CD4-positive, alpha-beta memory T cell (primary cell): ENCODE results near the gene SLAMF9. TPM values are rescaled to one million over a fixed set of nuclear protein-coding genes. Genes with fewer than 3 reads are reported as not detected.

Experiments used
- CTCF ChIA-PET: fragments of 350-600 bp; sonication (Branson Sonifier 250); formaldehyde crosslinking; loops from one replicate; lab custom pipeline; 2021; ENCODE audit warnings: inconsistent platforms; ENCODE audit not compliant: partially characterized antibody; lab: Charles Lee
- POLR2A ChIA-PET: fragments of 350-600 bp; sonication (Branson Sonifier 250); formaldehyde crosslinking; loops from one replicate; lab custom pipeline; 2021; ENCODE audit not compliant: partially characterized antibody; lab: Charles Lee
- DNase-seq, 5 donors: peaks; one replicate each; pipeline versions ENCODE4 v3.0.0 to v3.0.0-alpha.2; 2020 to 2022; ENCODE audit warnings: mixed read lengths in 1 of 5
- H3K27ac ChIP-seq: one replicate; pipeline ENCODE4 v1.7.0; 2013; ENCODE audit warnings: low read depth, low read length
- H3K27me3 ChIP-seq: 2 replicates; pipeline ENCODE4 v1.7.0; 2013; ENCODE audit warnings: mild to moderate bottlenecking, low read length, moderate library complexity; ENCODE audit not compliant: insufficient read depth
- H3K36me3 ChIP-seq: 2 replicates; pipeline ENCODE4 v1.7.0; 2013; ENCODE audit warnings: mild to moderate bottlenecking, low read length, moderate library complexity; ENCODE audit not compliant: insufficient read depth
- H3K4me1 ChIP-seq: 2 replicates; pipeline ENCODE4 v1.7.0; 2013; ENCODE audit warnings: mild to moderate bottlenecking, low read length, moderate library complexity; ENCODE audit not compliant: insufficient read depth
- H3K4me3 ChIP-seq, 2 donors: one replicate each; pipeline ENCODE4 v1.7.0; 2013; ENCODE audit warnings: low read length in 2 of 2, mild to moderate bottlenecking in 1 of 2
- H3K9me3 ChIP-seq, 2 donors: one replicate each; pipeline ENCODE4 v1.7.0; 2013; ENCODE audit warnings: low read length in 2 of 2, control low read depth in 1 of 2; ENCODE audit not compliant: control insufficient read depth in 1 of 2
- H3K27ac Mint-ChIP-seq, 7 donors: one replicate each; pipeline ENCODE4 v1.8.0; 2020 to 2021; ENCODE audit warnings: mixed read lengths in 7 of 7, mild to moderate bottlenecking in 6 of 7, inconsistent platforms in 3 of 7, moderate library complexity in 3 of 7
- H3K27me3 Mint-ChIP-seq, 2 donors: one replicate each; pipeline ENCODE4 v1.8.0; 2020 to 2021; ENCODE audit warnings: mixed read lengths in 2 of 2
- H3K36me3 Mint-ChIP-seq, 2 donors: one replicate each; pipeline ENCODE4 v1.8.0; 2020 to 2021; ENCODE audit warnings: mixed read lengths in 2 of 2, inconsistent platforms in 1 of 2, mild to moderate bottlenecking in 1 of 2
- H3K4me1 Mint-ChIP-seq, 4 donors: one replicate each; pipeline ENCODE4 v1.8.0; 2020 to 2021; ENCODE audit warnings: mixed read lengths in 4 of 4, mild to moderate bottlenecking in 1 of 4
- H3K4me3 Mint-ChIP-seq, 8 donors: one replicate each; pipeline ENCODE4 v1.8.0; 2020 to 2021; ENCODE audit warnings: mixed read lengths in 8 of 8, mild to moderate bottlenecking in 7 of 8, moderate library complexity in 6 of 8, inconsistent platforms in 3 of 8
- H3K9me3 Mint-ChIP-seq, 8 donors: one replicate each; pipeline ENCODE4 v1.8.0; 2020 to 2021; ENCODE audit warnings: mixed read lengths in 8 of 8, mild to moderate bottlenecking in 5 of 8, inconsistent platforms in 3 of 8, moderate library complexity in 1 of 8
- intact Hi-C: fragments of 100-400 bp; cut with micrococcal nuclease; formaldehyde crosslinking; loops from one replicate; pipeline ENCODE4 v1.15.1; 2023
- polyA plus RNA-seq, 2 donors: library from polyadenylated mRNA; unstranded; fragments of 300-500 nt; fragmentation: Illumina TruSeq; gene quantifications; one replicate each; pipeline ENCODE4 v1.2.3, GENCODE V29; 2021
- total RNA-seq, 2 experiments: library from RNA; stranded (reverse); gene quantifications; one replicate each; pipeline ENCODE4 v1.2.3, GENCODE V29; 2021

The SLAMF9 gene
- total and polyA plus RNA-seq, 4 experiments from 2014 or later = not detected

GRCh38 chr1:159985473-159985872, 31.4 kb upstream of the SLAMF9 start:
- Histone ChIP-seq H3K4me3 (no peak overlapping the region), H3K9me3 (no peaks in the 10 kb centered on the region), H3K36me3 (no peaks in the 10 kb centered on the region), H3K27me3 (peaks cover 9% of the 10 kb centered on the region), H3K27ac (no peak overlapping the region), H3K4me1 (no peaks in the 10 kb centered on the region)
- CTCF ChIA-PET = interaction anchor here (1.0 to 1.7 kb wide), 2 partner anchors 20 to 22 kb away, joined by 3 to 4 read pairs; no protein-coding TSS in a partner anchor
- intact Hi-C loops = no loop called here
- POLR2A ChIA-PET = no interaction called here
- Mint-ChIP-seq H3K4me1 (no peaks in the 10 kb centered on the region), H3K27me3 (peaks cover 26 to 27% of the 10 kb centered on the region in 2 donors), H3K27ac (no peak overlapping the region), H3K36me3 (no peaks in the 10 kb centered on the region), H3K9me3 (no peaks in the 10 kb centered on the region), H3K4me3 (no peak overlapping the region)
- DNase-seq = no peak

- Histone ChIP-seq H3K9me3 (no peaks in the 10 kb centered on the region), H3K36me3 (no peaks in the 10 kb centered on the region), H3K27ac (no peak overlapping the region), H3K4me1 (no peaks in the 10 kb centered on the region), H3K27me3 (peaks cover 9% of the 10 kb centered on the region), H3K4me3 (no peak overlapping the region)
- ChIA-PET CTCF (no interaction called here), POLR2A (no interaction called here)
- Mint-ChIP-seq H3K4me1 (no peaks in the 10 kb centered on the region), H3K27ac (no peak overlapping the region), H3K4me3 (no peak overlapping the region), H3K27me3 (peaks cover 29 to 32% of the 10 kb centered on the region in 2 donors), H3K36me3 (no peaks in the 10 kb centered on the region), H3K9me3 (no peaks in the 10 kb centered on the region)
- no peak for DNase-seq
- intact Hi-C loops = no loop called here
These were observed 29.6 kb upstream of the SLAMF9 start for GRCh38 chr1:159983681-159984080.

DNA sequence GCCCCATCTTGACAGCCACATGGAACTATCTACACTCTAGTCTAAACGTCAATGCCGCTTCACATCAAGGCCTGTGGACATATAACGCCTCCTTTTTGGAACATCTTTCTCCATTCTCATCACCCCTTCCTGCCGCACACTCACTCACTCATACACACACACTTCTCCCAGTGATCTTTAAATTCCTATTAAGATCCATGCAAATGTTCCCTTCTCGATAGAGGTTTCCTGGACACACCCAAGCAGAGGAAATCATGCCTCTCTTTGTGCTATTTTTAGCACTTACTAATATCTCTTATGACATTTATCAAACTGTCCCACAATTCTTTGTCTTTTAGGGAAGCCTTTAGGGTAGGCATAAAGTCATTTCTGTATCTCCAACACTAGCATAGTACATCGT, 28.2 kb upstream of the SLAMF9 start:
- peaks cover 9% of the 10 kb centered on the region for H3K27me3 ChIP-seq
- no peak overlapping the region for H3K4me3 ChIP-seq
- intact Hi-C loops = no loop called here
- no peaks in the 10 kb centered on the region for H3K36me3 ChIP-seq
- H3K36me3 Mint-ChIP-seq = no peaks in the 10 kb centered on the region
- no peaks in the 10 kb centered on the region for H3K4me1 Mint-ChIP-seq
- no peak overlapping the region for H3K27ac Mint-ChIP-seq
- no peaks in the 10 kb centered on the region for H3K9me3 ChIP-seq
- H3K4me3 Mint-ChIP-seq = no peak overlapping the region
- no peak overlapping the region for H3K27ac ChIP-seq
- no peaks in the 10 kb centered on the region for H3K4me1 ChIP-seq
- CTCF ChIA-PET = no interaction called here
- H3K27me3 Mint-ChIP-seq = peaks cover 23 to 33% of the 10 kb centered on the region in 2 donors
- DNase-seq = no peak
- POLR2A ChIA-PET = no interaction called here
- no peaks in the 10 kb centered on the region for H3K9me3 Mint-ChIP-seq

DNA sequence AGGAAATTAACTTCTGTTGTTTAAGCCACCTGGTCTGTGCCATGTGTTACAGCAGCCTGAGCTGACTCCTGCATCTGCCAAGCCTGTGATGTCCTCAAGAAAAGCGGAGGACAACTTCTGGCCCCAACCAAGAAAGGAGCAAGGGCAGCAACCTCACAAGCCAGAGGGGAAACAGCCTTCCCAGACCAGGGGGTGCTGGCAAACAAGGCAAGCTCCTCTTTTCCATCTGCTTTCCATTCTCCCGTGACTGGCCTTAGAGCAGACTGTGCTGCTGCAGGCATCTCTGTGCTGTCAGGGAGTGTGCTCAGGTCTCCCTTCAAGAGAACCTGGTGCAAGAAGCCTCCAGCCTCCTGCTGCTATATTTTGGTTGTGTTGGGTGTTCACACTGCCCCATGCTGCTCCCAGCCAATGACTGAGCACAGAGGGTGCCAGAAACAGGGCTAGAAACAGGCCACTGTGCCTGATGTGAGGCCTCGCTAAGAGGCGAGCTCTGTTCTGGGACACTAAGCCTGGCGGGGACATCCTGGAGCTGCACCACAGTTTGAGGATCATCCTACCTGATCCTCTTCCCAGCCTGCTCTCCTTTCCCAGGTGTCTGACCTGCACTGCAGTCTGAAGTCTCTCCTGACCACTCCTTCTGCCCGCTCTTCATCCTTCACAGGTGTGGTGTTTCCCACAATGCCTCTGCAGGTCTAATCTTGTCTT, 27.5 kb upstream of the SLAMF9 start:
- H3K4me3 ChIP-seq = no peak overlapping the region
- Mint-ChIP-seq H3K4me1 (no peaks in the 10 kb centered on the region), H3K4me3 (no peak overlapping the region), H3K27ac (no peak overlapping the region), H3K36me3 (no peaks in the 10 kb centered on the region), H3K9me3 (no peaks in the 10 kb centered on the region), H3K27me3 (peaks cover 25 to 35% of the 10 kb centered on the region in 2 donors)
- H3K9me3 ChIP-seq = no peaks in the 10 kb centered on the region
- peaks cover 9% of the 10 kb centered on the region for H3K27me3 ChIP-seq
- intact Hi-C loops = no loop called here
- no peaks in the 10 kb centered on the region for H3K4me1 ChIP-seq
- no peaks in the 10 kb centered on the region for H3K36me3 ChIP-seq
- CTCF ChIA-PET = no interaction called here
- POLR2A ChIA-PET = no interaction called here
- H3K27ac ChIP-seq = no peak overlapping the region
- no peak for DNase-seq

DNA sequence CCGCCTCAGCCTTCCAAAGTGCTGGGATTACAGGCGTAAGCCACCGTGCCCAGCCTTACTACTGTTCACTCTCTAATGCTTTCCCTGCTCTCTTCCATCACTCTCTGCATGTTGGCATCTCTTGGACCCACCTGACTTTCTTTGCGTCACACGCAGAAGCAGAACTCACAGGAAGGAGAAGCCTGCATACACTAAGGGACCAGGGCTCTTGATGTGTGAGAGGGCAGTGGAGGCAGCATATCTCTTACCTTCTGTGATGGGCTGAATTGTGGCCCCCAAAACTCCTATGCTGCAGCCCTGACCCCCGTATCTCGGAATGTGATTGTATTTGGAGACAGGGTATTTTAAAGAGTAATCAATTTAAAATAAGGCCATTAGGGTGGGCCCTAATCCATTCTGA, 26.7 kb upstream of the SLAMF9 start:
- Mint-ChIP-seq H3K27me3 (peaks cover 22 to 32% of the 10 kb centered on the region in 2 donors), H3K4me1 (no peaks in the 10 kb centered on the region), H3K4me3 (no peak overlapping the region), H3K9me3 (no peaks in the 10 kb centered on the region), H3K36me3 (no peaks in the 10 kb centered on the region), H3K27ac (no peak overlapping the region)
- DNase-seq = no peak
- Histone ChIP-seq H3K36me3 (no peaks in the 10 kb centered on the region), H3K4me3 (no peak overlapping the region), H3K27ac (no peak overlapping the region), H3K27me3 (peaks cover 9% of the 10 kb centered on the region), H3K9me3 (no peaks in the 10 kb centered on the region), H3K4me1 (no peaks in the 10 kb centered on the region)
- intact Hi-C loops = no loop called here
- CTCF ChIA-PET = no interaction called here
- POLR2A ChIA-PET = no interaction called here

DNA sequence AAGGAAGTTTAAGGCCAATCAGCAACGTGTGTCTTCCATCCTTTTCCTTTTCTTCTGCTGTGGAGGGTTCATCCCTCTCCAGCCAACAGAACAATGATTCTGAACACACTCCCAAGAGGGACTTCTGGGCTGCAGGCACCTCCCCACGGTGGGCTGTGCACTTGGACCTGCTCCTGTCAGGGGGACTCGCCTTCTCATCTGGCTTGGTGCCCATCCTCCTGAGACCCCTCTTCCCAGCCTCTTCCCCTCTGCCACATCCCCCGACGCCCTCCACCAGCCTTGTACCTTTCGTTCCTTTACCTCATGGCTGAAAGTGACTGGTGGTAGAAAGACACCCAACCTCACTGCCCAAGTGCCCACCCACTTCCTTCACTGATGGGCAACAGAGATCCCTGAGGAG, 26.0 kb upstream of the SLAMF9 start:
- Mint-ChIP-seq H3K4me1 (no peaks in the 10 kb centered on the region), H3K27me3 (peaks cover 20 to 27% of the 10 kb centered on the region in 2 donors), H3K4me3 (no peak overlapping the region), H3K36me3 (no peaks in the 10 kb centered on the region), H3K27ac (no peak overlapping the region), H3K9me3 (no peaks in the 10 kb centered on the region)
- no peak overlapping the region for H3K27ac ChIP-seq
- H3K4me3 ChIP-seq = no peak overlapping the region
- POLR2A ChIA-PET = no interaction called here
- CTCF ChIA-PET = no interaction called here
- intact Hi-C loops = no loop called here
- no peak for DNase-seq
- H3K36me3 ChIP-seq = no peaks in the 10 kb centered on the region
- H3K4me1 ChIP-seq = no peaks in the 10 kb centered on the region
- H3K9me3 ChIP-seq = no peaks in the 10 kb centered on the region
- peaks cover 5% of the 10 kb centered on the region for H3K27me3 ChIP-seq

DNA sequence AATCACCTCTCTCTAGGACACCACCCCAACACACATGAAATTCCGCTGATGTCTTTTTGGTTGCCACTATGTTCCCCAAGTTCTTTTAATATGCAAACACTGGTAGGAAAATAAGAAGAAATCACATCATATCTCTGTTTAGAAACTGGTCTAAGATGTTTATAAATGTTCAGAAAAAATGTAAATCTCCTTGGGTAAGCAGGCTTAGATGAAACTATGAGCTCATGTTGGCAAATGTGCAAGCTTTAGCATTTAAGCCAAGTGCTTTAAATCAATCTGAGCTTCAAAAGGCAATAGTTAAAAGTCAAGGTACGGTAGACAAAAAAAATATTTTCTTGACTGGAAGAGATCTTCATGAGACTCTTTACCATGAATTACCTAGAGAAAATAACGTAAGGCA, 25.2 kb upstream of the SLAMF9 start:
- no peaks in the 10 kb centered on the region for H3K9me3 Mint-ChIP-seq
- H3K27me3 Mint-ChIP-seq = peaks cover 16 to 24% of the 10 kb centered on the region in 2 donors
- H3K4me3 Mint-ChIP-seq = no peak overlapping the region
- DNase-seq = no peak
- H3K27ac Mint-ChIP-seq = no peak overlapping the region
- peaks cover 4% of the 10 kb centered on the region for H3K27me3 ChIP-seq
- H3K9me3 ChIP-seq = no peaks in the 10 kb centered on the region
- ChIA-PET POLR2A (no interaction called here), CTCF (no interaction called here)
- no peak overlapping the region for H3K4me3 ChIP-seq
- H3K4me1 Mint-ChIP-seq = no peaks in the 10 kb centered on the region
- no peaks in the 10 kb centered on the region for H3K36me3 ChIP-seq
- intact Hi-C loops = no loop called here
- no peak overlapping the region for H3K27ac ChIP-seq
- no peaks in the 10 kb centered on the region for H3K36me3 Mint-ChIP-seq
- H3K4me1 ChIP-seq = no peaks in the 10 kb centered on the region

GRCh38 chr1:159978107-159978398, 24.0 kb upstream of the SLAMF9 start:
- intact Hi-C loops = no loop called here
- Histone ChIP-seq H3K4me1 (no peaks in the 10 kb centered on the region), H3K27me3 (peaks cover 1% of the 10 kb centered on the region), H3K9me3 (no peaks in the 10 kb centered on the region), H3K27ac (no peak overlapping the region), H3K36me3 (no peaks in the 10 kb centered on the region), H3K4me3 (no peak overlapping the region)
- Mint-ChIP-seq H3K4me3 (no peak overlapping the region), H3K4me1 (no peaks in the 10 kb centered on the region), H3K27ac (no peak overlapping the region), H3K9me3 (no peaks in the 10 kb centered on the region), H3K36me3 (no peaks in the 10 kb centered on the region), H3K27me3 (peaks cover 16 to 22% of the 10 kb centered on the region in 2 donors)
- ChIA-PET POLR2A (no interaction called here), CTCF (no interaction called here)
- no peak for DNase-seq
